GM23338 (cell line): ENCODE measurements around the gene ACSF3. TPM values are rescaled to one million over a fixed set of nuclear protein-coding genes. Genes with fewer than 3 reads are reported as not detected.
A peak's percentile ranks its signal among the peaks of the same experiment; 100 is the strongest.

Experiments used
- ATAC-seq: fragments of 200-7000 bp; cut with Tn5 transposase; 3 replicates; pipeline ENCODE4 v1.9.1; 2020
- DNase-seq: peaks from one replicate; pipeline ENCODE4 v3.0.0-alpha.2; 2015; ENCODE audit warnings: low spot score
- H2AFZ ChIP-seq: fragments of 200-600 bp; sonication (generic); 2 replicates; pipeline ENCODE4 v1.8.0; 2016; ENCODE audit warnings: antibody characterized with exemption, mild to moderate bottlenecking, moderate library complexity
- H3F3A ChIP-seq: fragments of 200-600 bp; sonication (generic); replicated peaks from 2 replicates; pipeline ENCODE4 v1.8.0; 2017; ENCODE audit warnings: antibody characterized with exemption, mixed run types, low read depth
- H3K27ac ChIP-seq: fragments of 200-600 bp; sonication (generic); 2 replicates; pipeline ENCODE4 v1.6.1; 2016; ENCODE audit warnings: low read depth
- H3K27me3 ChIP-seq: fragments of 200-600 bp; sonication (generic); 2 replicates; pipeline ENCODE4 v1.8.0; 2016; ENCODE audit warnings: mild to moderate bottlenecking, mixed run types, moderate library complexity; ENCODE audit not compliant: insufficient read depth
- H3K36me3 ChIP-seq: fragments of 200-600 bp; sonication (generic); 2 replicates; pipeline ENCODE4 v1.8.0; 2016; ENCODE audit warnings: mild to moderate bottlenecking; ENCODE audit not compliant: insufficient read depth
- H3K4me1 ChIP-seq: fragments of 200-600 bp; sonication (generic); 2 replicates; pipeline ENCODE4 v1.8.0; 2016; ENCODE audit warnings: mild to moderate bottlenecking, moderate library complexity; ENCODE audit not compliant: insufficient read depth
- H3K4me2 ChIP-seq: fragments of 200-600 bp; sonication (generic); 2 replicates; pipeline ENCODE4 v1.7.1; 2017; ENCODE audit warnings: mixed run types
- H3K4me3 ChIP-seq: fragments of 200-600 bp; sonication (generic); 2 replicates; pipeline ENCODE4 v1.6.1; 2016; ENCODE audit warnings: mixed run types
- H3K79me2 ChIP-seq: fragments of 200-600 bp; sonication (generic); replicated peaks from 2 replicates; pipeline ENCODE4 v1.8.0; 2017; ENCODE audit warnings: mild to moderate bottlenecking; ENCODE audit not compliant: insufficient read depth
- H3K9me2 ChIP-seq: fragments of 200-600 bp; sonication (generic); 2 replicates; pipeline ENCODE4 v1.8.0; 2017; ENCODE audit not compliant: insufficient read depth
- H4K20me1 ChIP-seq: fragments of 200-600 bp; sonication (generic); replicated peaks from 2 replicates; pipeline ENCODE4 v1.8.0; 2017; ENCODE audit warnings: mild to moderate bottlenecking; ENCODE audit not compliant: insufficient read depth
- H3K27ac Mint-ChIP-seq: 2 replicates; pipeline ENCODE4 v1.8.0; 2020; ENCODE audit warnings: inconsistent platforms, mild to moderate bottlenecking, moderate library complexity, mixed read lengths
- H3K27me3 Mint-ChIP-seq: 3 replicates; pipeline ENCODE4 v1.8.0; 2022; ENCODE audit warnings: low read depth, mild to moderate bottlenecking, moderate library complexity, mixed read lengths, inconsistent platforms; ENCODE audit not compliant: insufficient read depth, poor library complexity
- H3K36me3 Mint-ChIP-seq: 3 replicates; pipeline ENCODE4 v1.8.0; 2021; ENCODE audit warnings: low read depth, mild to moderate bottlenecking, inconsistent platforms, moderate library complexity, mixed read lengths
- H3K4me1 Mint-ChIP-seq: 3 replicates; pipeline ENCODE4 v1.8.0; 2020; ENCODE audit warnings: mild to moderate bottlenecking, inconsistent platforms, mixed read lengths
- H3K4me3 Mint-ChIP-seq: 3 replicates; pipeline ENCODE4 v1.8.0; 2021; ENCODE audit warnings: moderate library complexity, mild to moderate bottlenecking, inconsistent platforms, mixed read lengths
- H3K9me3 Mint-ChIP-seq: 3 replicates; pipeline ENCODE4 v1.8.0; 2020; ENCODE audit warnings: moderate library complexity, mild to moderate bottlenecking, inconsistent platforms, mixed read lengths
- CREB1 ChIP-seq: fragments of 250-450 bp; sonication (Bioruptor Pico); IDR thresholded peaks from 2 replicates; pipeline ENCODE4 v1.5.0; 2020; ENCODE audit warnings: low read depth, mild to moderate bottlenecking, moderate library complexity
- EZH2 ChIP-seq: fragments of 200-600 bp; sonication (generic); IDR thresholded peaks from one replicate; pipeline ENCODE4 v1.8.0; 2017; ENCODE audit warnings: antibody characterized with exemption, mild to moderate bottlenecking, low read depth; ENCODE audit not compliant: unreplicated experiment
- EZH2phosphoT487 ChIP-seq: fragments of 200-600 bp; sonication (generic); IDR thresholded peaks from one replicate; pipeline ENCODE4 v1.8.1; 2018; ENCODE audit warnings: antibody characterized with exemption; ENCODE audit not compliant: unreplicated experiment
- JUNB ChIP-seq: IDR thresholded peaks from one replicate; pipeline ENCODE4 v1.6.1; 2016; ENCODE audit warnings: antibody characterized with exemption; ENCODE audit not compliant: unreplicated experiment
- NANOG ChIP-seq: IDR thresholded peaks from 2 replicates; pipeline ENCODE4 v1.6.1; 2016; ENCODE audit warnings: antibody characterized with exemption, borderline replicate concordance
- POLR2AphosphoS5 ChIP-seq: IDR thresholded peaks from 2 replicates; pipeline ENCODE4 v1.6.1; 2016; ENCODE audit warnings: antibody characterized with exemption, low read depth
- STAT1 ChIP-seq: IDR thresholded peaks from one replicate; pipeline ENCODE4 v1.6.1; 2016; ENCODE audit warnings: antibody characterized with exemption; ENCODE audit not compliant: unreplicated experiment
- ZNF114 ChIP-seq: fragments of 250-450 bp; sonication (Bioruptor Pico); IDR thresholded peaks from 2 replicates; pipeline ENCODE4 v1.5.0; 2020; ENCODE audit warnings: mild to moderate bottlenecking, moderate library complexity
- ZNF331 ChIP-seq: fragments of 250-450 bp; sonication (Bioruptor Pico); IDR thresholded peaks from 2 replicates; pipeline ENCODE4 v1.5.0; 2020; ENCODE audit warnings: low read depth, mild to moderate bottlenecking, moderate library complexity
- polyA plus RNA-seq: library from polyadenylated mRNA; unstranded; fragments of >200 nt; fragmentation: Nextera tagmentation; extraction: Ambion mirVana; gene quantifications from 2 replicates; pipeline ENCODE4 v1.2.1, GENCODE V29; 2016
- total RNA-seq: library from RNA; depleted of rRNA; stranded (reverse); fragments of >200 nt; shearing (Covaris generic); gene quantifications from 2 replicates; pipeline ENCODE4 v1.2.3, GENCODE V29; 2014
- TF ChIP-seq, protein P1 (sequence below), 2 experiments: fragments of 200-600 bp in 1 of 2; sonication (generic) in 1 of 2; conservative IDR thresholded peaks; 2 replicates each; pipeline versions ENCODE4 v1.5.1 to v1.6.1; 2016 to 2017; ENCODE audit warnings: antibody characterized with exemption in 2 of 2, low read depth in 2 of 2, mild to moderate bottlenecking in 2 of 2, moderate library complexity in 1 of 2
- TF ChIP-seq, protein P2 (sequence below): fragments of 250-450 bp; sonication (Bioruptor Pico); IDR thresholded peaks from 2 replicates; pipeline ENCODE4 v1.5.0; 2020; ENCODE audit warnings: mild to moderate bottlenecking, moderate library complexity
- TF ChIP-seq, protein P3 (sequence below): IDR thresholded peaks from one replicate; pipeline ENCODE4 v1.6.1; 2018; ENCODE audit warnings: antibody characterized with exemption; ENCODE audit not compliant: unreplicated experiment
- TF ChIP-seq, protein P4 (sequence below): IDR thresholded peaks from 2 replicates; pipeline ENCODE4 v1.6.1; 2016; ENCODE audit warnings: antibody characterized with exemption

The ACSF3 gene
- total and polyA plus RNA-seq, 2 experiments from 2014 or later: 12.8 to 23.1 TPM

DNA sequence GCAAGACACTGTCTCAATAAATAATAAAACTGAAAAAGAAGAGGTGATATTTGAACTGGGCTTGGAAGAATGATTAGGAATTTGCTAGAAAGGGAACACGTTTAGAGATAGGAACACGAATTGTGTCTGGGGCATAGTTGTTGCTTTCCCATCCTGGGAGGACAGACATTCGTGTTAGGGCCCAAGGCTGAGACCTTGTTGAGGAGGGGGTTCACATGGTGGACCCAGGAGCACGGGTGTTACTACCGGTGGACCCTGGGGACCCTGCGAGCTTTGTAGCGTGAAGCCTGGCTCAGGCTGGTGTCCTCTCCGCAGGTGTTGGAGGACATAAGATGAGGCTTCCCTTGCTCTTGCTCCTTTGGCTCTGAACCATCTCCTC is 1.2 kb downstream of the ACSF3 start:
- Histone ChIP-seq H3K27ac (no peak overlapping the region), H3K36me3 (no peaks in the 10 kb centered on the region), H4K20me1 (no peaks in the 10 kb centered on the region; the same call in 1 of the 2 replicates), H3F3A (no peaks in the 10 kb centered on the region), H3K4me3 (peak overlapping the region; percentile 90), H3K79me2 (peaks cover 53% of the 10 kb centered on the region), H3K4me2 (peak overlapping the region; percentile 96), H3K9me2 (no peaks in the 10 kb centered on the region), H3K27me3 (peaks cover 5% of the 10 kb centered on the region; the same call in 1 of the 2 replicates), H3K4me1 (peaks cover 7% of the 10 kb centered on the region; the same call in 1 of the 2 replicates), H2AFZ (no peak overlapping the region)
- DNase-seq (no peak), ATAC-seq (no peak)
- Mint-ChIP-seq H3K4me1 (peaks cover 46% of the 10 kb centered on the region), H3K27ac (no peak overlapping the region), H3K4me3 (peak overlapping the region; percentile 100), H3K27me3 (peaks cover 43% of the 10 kb centered on the region), H3K36me3 (peaks cover 5% of the 10 kb centered on the region; the same call in 1 of the 3 replicates), H3K9me3 (peaks cover 3% of the 10 kb centered on the region; the same call in 2 of the 3 replicates)
- TF ChIP-seq EZH2phosphoT487 (no peak), ZNF114 (CRISPR knock-in tag) (no peak), ZNF331 (no peak), EZH2 (no peak), NANOG (no peak), JUNB (no peak), STAT1 (no peak), CREB1 (CRISPR knock-in tag) (no peak), POLR2AphosphoS5 (no peak)
- TF ChIP-seq, protein P1, sequence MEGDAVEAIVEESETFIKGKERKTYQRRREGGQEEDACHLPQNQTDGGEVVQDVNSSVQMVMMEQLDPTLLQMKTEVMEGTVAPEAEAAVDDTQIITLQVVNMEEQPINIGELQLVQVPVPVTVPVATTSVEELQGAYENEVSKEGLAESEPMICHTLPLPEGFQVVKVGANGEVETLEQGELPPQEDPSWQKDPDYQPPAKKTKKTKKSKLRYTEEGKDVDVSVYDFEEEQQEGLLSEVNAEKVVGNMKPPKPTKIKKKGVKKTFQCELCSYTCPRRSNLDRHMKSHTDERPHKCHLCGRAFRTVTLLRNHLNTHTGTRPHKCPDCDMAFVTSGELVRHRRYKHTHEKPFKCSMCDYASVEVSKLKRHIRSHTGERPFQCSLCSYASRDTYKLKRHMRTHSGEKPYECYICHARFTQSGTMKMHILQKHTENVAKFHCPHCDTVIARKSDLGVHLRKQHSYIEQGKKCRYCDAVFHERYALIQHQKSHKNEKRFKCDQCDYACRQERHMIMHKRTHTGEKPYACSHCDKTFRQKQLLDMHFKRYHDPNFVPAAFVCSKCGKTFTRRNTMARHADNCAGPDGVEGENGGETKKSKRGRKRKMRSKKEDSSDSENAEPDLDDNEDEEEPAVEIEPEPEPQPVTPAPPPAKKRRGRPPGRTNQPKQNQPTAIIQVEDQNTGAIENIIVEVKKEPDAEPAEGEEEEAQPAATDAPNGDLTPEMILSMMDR (conservative IDR thresholded peaks at IDR 0.05; ENCODE audit: low read depth in 2 of 2): no peak
- TF ChIP-seq, protein P2, sequence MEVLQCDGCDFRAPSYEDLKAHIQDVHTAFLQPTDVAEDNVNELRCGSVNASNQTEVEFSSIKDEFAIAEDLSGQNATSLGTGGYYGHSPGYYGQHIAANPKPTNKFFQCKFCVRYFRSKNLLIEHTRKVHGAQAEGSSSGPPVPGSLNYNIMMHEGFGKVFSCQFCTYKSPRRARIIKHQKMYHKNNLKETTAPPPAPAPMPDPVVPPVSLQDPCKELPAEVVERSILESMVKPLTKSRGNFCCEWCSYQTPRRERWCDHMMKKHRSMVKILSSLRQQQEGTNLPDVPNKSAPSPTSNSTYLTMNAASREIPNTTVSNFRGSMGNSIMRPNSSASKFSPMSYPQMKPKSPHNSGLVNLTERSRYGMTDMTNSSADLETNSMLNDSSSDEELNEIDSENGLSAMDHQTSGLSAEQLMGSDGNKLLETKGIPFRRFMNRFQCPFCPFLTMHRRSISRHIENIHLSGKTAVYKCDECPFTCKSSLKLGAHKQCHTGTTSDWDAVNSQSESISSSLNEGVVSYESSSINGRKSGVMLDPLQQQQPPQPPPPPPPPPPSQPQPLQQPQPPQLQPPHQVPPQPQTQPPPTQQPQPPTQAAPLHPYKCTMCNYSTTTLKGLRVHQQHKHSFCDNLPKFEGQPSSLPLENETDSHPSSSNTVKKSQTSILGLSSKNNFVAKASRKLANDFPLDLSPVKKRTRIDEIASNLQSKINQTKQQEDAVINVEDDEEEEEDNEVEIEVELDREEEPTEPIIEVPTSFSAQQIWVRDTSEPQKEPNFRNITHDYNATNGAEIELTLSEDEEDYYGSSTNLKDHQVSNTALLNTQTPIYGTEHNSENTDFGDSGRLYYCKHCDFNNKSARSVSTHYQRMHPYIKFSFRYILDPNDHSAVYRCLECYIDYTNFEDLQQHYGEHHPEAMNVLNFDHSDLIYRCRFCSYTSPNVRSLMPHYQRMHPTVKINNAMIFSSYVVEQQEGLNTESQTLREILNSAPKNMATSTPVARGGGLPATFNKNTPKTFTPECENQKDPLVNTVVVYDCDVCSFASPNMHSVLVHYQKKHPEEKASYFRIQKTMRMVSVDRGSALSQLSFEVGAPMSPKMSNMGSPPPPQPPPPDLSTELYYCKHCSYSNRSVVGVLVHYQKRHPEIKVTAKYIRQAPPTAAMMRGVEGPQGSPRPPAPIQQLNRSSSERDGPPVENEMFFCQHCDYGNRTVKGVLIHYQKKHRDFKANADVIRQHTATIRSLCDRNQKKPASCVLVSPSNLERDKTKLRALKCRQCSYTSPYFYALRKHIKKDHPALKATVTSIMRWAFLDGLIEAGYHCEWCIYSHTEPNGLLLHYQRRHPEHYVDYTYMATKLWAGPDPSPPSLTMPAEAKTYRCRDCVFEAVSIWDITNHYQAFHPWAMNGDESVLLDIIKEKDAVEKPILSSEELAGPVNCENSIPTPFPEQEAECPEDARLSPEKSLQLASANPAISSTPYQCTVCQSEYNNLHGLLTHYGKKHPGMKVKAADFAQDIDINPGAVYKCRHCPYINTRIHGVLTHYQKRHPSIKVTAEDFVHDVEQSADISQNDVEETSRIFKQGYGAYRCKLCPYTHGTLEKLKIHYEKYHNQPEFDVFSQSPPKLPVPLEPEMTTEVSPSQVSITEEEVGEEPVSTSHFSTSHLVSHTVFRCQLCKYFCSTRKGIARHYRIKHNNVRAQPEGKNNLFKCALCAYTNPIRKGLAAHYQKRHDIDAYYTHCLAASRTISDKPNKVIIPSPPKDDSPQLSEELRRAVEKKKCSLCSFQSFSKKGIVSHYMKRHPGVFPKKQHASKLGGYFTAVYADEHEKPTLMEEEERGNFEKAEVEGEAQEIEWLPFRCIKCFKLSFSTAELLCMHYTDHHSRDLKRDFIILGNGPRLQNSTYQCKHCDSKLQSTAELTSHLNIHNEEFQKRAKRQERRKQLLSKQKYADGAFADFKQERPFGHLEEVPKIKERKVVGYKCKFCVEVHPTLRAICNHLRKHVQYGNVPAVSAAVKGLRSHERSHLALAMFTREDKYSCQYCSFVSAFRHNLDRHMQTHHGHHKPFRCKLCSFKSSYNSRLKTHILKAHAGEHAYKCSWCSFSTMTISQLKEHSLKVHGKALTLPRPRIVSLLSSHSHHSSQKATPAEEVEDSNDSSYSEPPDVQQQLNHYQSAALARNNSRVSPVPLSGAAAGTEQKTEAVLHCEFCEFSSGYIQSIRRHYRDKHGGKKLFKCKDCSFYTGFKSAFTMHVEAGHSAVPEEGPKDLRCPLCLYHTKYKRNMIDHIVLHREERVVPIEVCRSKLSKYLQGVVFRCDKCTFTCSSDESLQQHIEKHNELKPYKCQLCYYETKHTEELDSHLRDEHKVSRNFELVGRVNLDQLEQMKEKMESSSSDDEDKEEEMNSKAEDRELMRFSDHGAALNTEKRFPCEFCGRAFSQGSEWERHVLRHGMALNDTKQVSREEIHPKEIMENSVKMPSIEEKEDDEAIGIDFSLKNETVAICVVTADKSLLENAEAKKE (CRISPR knock-in tag): no peak
- TF ChIP-seq, protein P3, sequence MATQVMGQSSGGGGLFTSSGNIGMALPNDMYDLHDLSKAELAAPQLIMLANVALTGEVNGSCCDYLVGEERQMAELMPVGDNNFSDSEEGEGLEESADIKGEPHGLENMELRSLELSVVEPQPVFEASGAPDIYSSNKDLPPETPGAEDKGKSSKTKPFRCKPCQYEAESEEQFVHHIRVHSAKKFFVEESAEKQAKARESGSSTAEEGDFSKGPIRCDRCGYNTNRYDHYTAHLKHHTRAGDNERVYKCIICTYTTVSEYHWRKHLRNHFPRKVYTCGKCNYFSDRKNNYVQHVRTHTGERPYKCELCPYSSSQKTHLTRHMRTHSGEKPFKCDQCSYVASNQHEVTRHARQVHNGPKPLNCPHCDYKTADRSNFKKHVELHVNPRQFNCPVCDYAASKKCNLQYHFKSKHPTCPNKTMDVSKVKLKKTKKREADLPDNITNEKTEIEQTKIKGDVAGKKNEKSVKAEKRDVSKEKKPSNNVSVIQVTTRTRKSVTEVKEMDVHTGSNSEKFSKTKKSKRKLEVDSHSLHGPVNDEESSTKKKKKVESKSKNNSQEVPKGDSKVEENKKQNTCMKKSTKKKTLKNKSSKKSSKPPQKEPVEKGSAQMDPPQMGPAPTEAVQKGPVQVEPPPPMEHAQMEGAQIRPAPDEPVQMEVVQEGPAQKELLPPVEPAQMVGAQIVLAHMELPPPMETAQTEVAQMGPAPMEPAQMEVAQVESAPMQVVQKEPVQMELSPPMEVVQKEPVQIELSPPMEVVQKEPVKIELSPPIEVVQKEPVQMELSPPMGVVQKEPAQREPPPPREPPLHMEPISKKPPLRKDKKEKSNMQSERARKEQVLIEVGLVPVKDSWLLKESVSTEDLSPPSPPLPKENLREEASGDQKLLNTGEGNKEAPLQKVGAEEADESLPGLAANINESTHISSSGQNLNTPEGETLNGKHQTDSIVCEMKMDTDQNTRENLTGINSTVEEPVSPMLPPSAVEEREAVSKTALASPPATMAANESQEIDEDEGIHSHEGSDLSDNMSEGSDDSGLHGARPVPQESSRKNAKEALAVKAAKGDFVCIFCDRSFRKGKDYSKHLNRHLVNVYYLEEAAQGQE: no peak
- TF ChIP-seq, protein P4, sequence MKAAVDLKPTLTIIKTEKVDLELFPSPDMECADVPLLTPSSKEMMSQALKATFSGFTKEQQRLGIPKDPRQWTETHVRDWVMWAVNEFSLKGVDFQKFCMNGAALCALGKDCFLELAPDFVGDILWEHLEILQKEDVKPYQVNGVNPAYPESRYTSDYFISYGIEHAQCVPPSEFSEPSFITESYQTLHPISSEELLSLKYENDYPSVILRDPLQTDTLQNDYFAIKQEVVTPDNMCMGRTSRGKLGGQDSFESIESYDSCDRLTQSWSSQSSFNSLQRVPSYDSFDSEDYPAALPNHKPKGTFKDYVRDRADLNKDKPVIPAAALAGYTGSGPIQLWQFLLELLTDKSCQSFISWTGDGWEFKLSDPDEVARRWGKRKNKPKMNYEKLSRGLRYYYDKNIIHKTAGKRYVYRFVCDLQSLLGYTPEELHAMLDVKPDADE: no peak
